GM19351 (cell line): Measurements from ENCODE around the gene CFAP73.

Experiments used
- ATAC-seq: cut with Tn5 transposase; IDR thresholded peaks from one replicate; pipeline ENCODE4 v1.9.1; 2021; ENCODE audit warnings: mild to moderate bottlenecking, moderate library complexity; ENCODE audit not compliant: unreplicated experiment

CFAP73 gene

DNA sequence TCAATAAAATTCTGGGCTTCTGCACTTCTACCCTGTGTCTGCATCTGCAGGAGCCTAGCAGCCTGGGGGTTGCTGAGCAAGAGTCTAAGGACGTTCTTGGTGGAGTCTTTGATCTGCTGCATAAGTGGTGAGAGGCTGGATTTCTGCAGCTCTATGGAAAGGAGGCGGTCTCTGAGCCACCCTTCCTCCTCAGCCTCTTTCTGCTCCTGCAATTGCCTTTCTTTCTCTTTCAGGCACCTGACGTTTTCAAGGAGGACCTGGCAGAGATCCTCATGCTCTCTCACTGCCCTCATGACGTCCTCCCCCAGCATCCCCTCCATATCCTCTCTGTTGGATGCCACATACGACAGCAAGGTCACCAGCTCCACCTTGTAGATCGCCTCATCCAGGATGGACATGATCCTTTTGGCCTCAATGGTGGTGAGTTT, 58.1 kb downstream of the CFAP73 start:
- no peak for ATAC-seq

GRCh38 chr12:113208041-113208934, 58.8 kb downstream of the CFAP73 start:
- peak; percentile 82 for ATAC-seq
